CD8-positive, alpha-beta memory T cell (primary cell): Measurements from ENCODE around the gene NEURL1B. TPM values are rescaled to one million over a fixed set of nuclear protein-coding genes. Genes with fewer than 3 reads are reported as not detected.

ENCODE experiments used
- CTCF ChIA-PET: fragments of 350-600 bp; sonication (Branson Sonifier 250); formaldehyde crosslinking; loops from one replicate; lab custom pipeline; 2021; ENCODE audit warnings: antibody characterized with exemption; lab: Charles Lee
- POLR2A ChIA-PET: fragments of 350-600 bp; sonication (Branson Sonifier 250); formaldehyde crosslinking; loops from one replicate; lab custom pipeline; 2021; ENCODE audit warnings: antibody characterized with exemption; lab: Charles Lee
- DNase-seq, 5 donors: peaks; one replicate each; pipeline versions ENCODE4 v3.0.0 to v3.0.0-alpha.2; 2020 to 2022; ENCODE audit warnings: mixed read lengths in 1 of 5
- H3K27ac ChIP-seq: one replicate; pipeline ENCODE4 v1.7.0; 2013; ENCODE audit warnings: low read depth, mild to moderate bottlenecking, low read length, moderate library complexity
- H3K27me3 ChIP-seq: 2 replicates; pipeline ENCODE4 v1.7.0; 2013; ENCODE audit warnings: low read length, mild to moderate bottlenecking; ENCODE audit not compliant: insufficient read depth, poor library complexity, severe bottlenecking
- H3K36me3 ChIP-seq: 2 replicates; pipeline ENCODE4 v1.7.0; 2013; ENCODE audit warnings: mild to moderate bottlenecking, low read length, moderate library complexity; ENCODE audit not compliant: insufficient read depth
- H3K4me1 ChIP-seq: 2 replicates; pipeline ENCODE4 v1.7.0; 2013; ENCODE audit warnings: mild to moderate bottlenecking, low read length, moderate library complexity; ENCODE audit not compliant: insufficient read depth
- H3K4me3 ChIP-seq: 2 replicates; pipeline ENCODE4 v1.7.0; 2013; ENCODE audit warnings: mild to moderate bottlenecking, low read length
- H3K9me3 ChIP-seq: 2 replicates; pipeline ENCODE4 v1.7.0; 2013; ENCODE audit warnings: mild to moderate bottlenecking, low read length
- H3K27ac Mint-ChIP-seq, 8 donors: one replicate each; pipeline ENCODE4 v1.8.0; 2020 to 2021; ENCODE audit warnings: mixed read lengths in 8 of 8, mild to moderate bottlenecking in 6 of 8, inconsistent platforms in 3 of 8, moderate library complexity in 3 of 8
- H3K27me3 Mint-ChIP-seq, 2 donors: one replicate each; pipeline ENCODE4 v1.8.0; 2020 to 2021; ENCODE audit warnings: mixed read lengths in 2 of 2, mild to moderate bottlenecking in 1 of 2, moderate library complexity in 1 of 2
- H3K36me3 Mint-ChIP-seq, 3 donors: one replicate each; pipeline ENCODE4 v1.8.0; 2020 to 2021; ENCODE audit warnings: mixed read lengths in 3 of 3, inconsistent platforms in 1 of 3, mild to moderate bottlenecking in 1 of 3
- H3K4me1 Mint-ChIP-seq, 3 donors: one replicate each; pipeline ENCODE4 v1.8.0; 2020 to 2021; ENCODE audit warnings: mixed read lengths in 3 of 3, inconsistent platforms in 1 of 3, mild to moderate bottlenecking in 1 of 3
- H3K4me3 Mint-ChIP-seq, 7 donors: one replicate each; pipeline ENCODE4 v1.8.0; 2020 to 2021; ENCODE audit warnings: mixed read lengths in 7 of 7, mild to moderate bottlenecking in 6 of 7, moderate library complexity in 4 of 7, inconsistent platforms in 2 of 7
- H3K9me3 Mint-ChIP-seq, 5 donors: one replicate each; pipeline ENCODE4 v1.8.0; 2020 to 2022; ENCODE audit warnings: mixed read lengths in 5 of 5, mild to moderate bottlenecking in 3 of 5, moderate library complexity in 2 of 5, inconsistent platforms in 1 of 5
- polyA plus RNA-seq: library from polyadenylated mRNA; unstranded; fragments of 300-500 nt; fragmentation: Illumina TruSeq; gene quantifications from one replicate; pipeline ENCODE4 v1.2.3, GENCODE V29; 2021
- total RNA-seq, 2 experiments: library from RNA; stranded (reverse); gene quantifications; one replicate each; pipeline ENCODE4 v1.2.3, GENCODE V29; 2021

The NEURL1B gene
- total and polyA plus RNA-seq, 3 experiments from 2014 or later = 0.04 to 0.13 TPM; not detected in 1

GRCh38 chr5:172659570-172659908 is 18.5 kb downstream of the NEURL1B start:
- H3K4me1 Mint-ChIP-seq = no peaks in the 10 kb centered on the region
- H3K27me3 ChIP-seq = no peaks in the 10 kb centered on the region
- no peak for DNase-seq
- H3K36me3 Mint-ChIP-seq = peaks cover 0 to 7% (median 0%) of the 10 kb centered on the region in 3 donors
- H3K9me3 ChIP-seq = no peaks in the 10 kb centered on the region
- no peaks in the 10 kb centered on the region for H3K36me3 ChIP-seq
- H3K27me3 Mint-ChIP-seq = peaks cover 8 to 10% of the 10 kb centered on the region in 2 donors
- CTCF ChIA-PET = no interaction called here
- H3K27ac ChIP-seq = no peak overlapping the region
- H3K4me3 ChIP-seq = no peak overlapping the region
- POLR2A ChIA-PET = no interaction called here
- H3K9me3 Mint-ChIP-seq = peaks cover 10 to 21% (median 17%) of the 10 kb centered on the region in 5 donors
- H3K4me1 ChIP-seq = no peaks in the 10 kb centered on the region
- no peak overlapping the region for H3K27ac Mint-ChIP-seq
- no peak overlapping the region for H3K4me3 Mint-ChIP-seq

GRCh38 chr5:172659909-172660628 is 19.0 kb downstream of the NEURL1B start:
- ChIA-PET POLR2A (no interaction called here), CTCF (no interaction called here)
- Mint-ChIP-seq H3K36me3 (peaks cover 0 to 7% (median 0%) of the 10 kb centered on the region in 3 donors), H3K27ac (no peak overlapping the region), H3K4me3 (no peak overlapping the region), H3K27me3 (peaks cover 8 to 10% of the 10 kb centered on the region in 2 donors), H3K4me1 (no peaks in the 10 kb centered on the region), H3K9me3 (peaks cover 10 to 21% (median 17%) of the 10 kb centered on the region in 5 donors)
- no peaks in the 10 kb centered on the region for H3K36me3 ChIP-seq
- no peak overlapping the region for H3K27ac ChIP-seq
- DNase-seq = no peak
- H3K4me3 ChIP-seq = no peak overlapping the region
- no peaks in the 10 kb centered on the region for H3K27me3 ChIP-seq
- no peaks in the 10 kb centered on the region for H3K4me1 ChIP-seq
- H3K9me3 ChIP-seq = no peaks in the 10 kb centered on the region

- H3K4me3 Mint-ChIP-seq = no peak overlapping the region
- no peaks in the 10 kb centered on the region for H3K36me3 ChIP-seq
- DNase-seq = no peak
- H3K9me3 Mint-ChIP-seq = peaks cover 3 to 12% (median 9%) of the 10 kb centered on the region in 5 donors
- H3K27me3 Mint-ChIP-seq = peaks cover 8 to 14% of the 10 kb centered on the region in 2 donors
- POLR2A ChIA-PET = no interaction called here
- CTCF ChIA-PET = no interaction called here
- no peak overlapping the region for H3K4me3 ChIP-seq
- no peaks in the 10 kb centered on the region for H3K27me3 ChIP-seq
- H3K27ac ChIP-seq = no peak overlapping the region
- no peaks in the 10 kb centered on the region for H3K4me1 Mint-ChIP-seq
- H3K9me3 ChIP-seq = no peaks in the 10 kb centered on the region
- H3K4me1 ChIP-seq = no peaks in the 10 kb centered on the region
- no peak overlapping the region for H3K27ac Mint-ChIP-seq
- H3K36me3 Mint-ChIP-seq = peaks cover 0 to 4% (median 0%) of the 10 kb centered on the region in 3 donors
Observed at GRCh38 chr5:172660974-172661373, 19.9 kb downstream of the NEURL1B start.

- Mint-ChIP-seq H3K36me3 (peaks cover 0 to 2% (median 0%) of the 10 kb centered on the region in 3 donors), H3K4me3 (no peak overlapping the region), H3K27ac (no peak overlapping the region), H3K27me3 (peaks cover 12 to 18% of the 10 kb centered on the region in 2 donors), H3K4me1 (no peaks in the 10 kb centered on the region), H3K9me3 (peaks cover 1 to 9% (median 7%) of the 10 kb centered on the region in 5 donors)
- ChIA-PET CTCF (no interaction called here), POLR2A (no interaction called here)
- H3K27ac ChIP-seq = no peak overlapping the region
- H3K9me3 ChIP-seq = no peaks in the 10 kb centered on the region
- no peak overlapping the region for H3K4me3 ChIP-seq
- H3K27me3 ChIP-seq = no peaks in the 10 kb centered on the region
- H3K36me3 ChIP-seq = no peaks in the 10 kb centered on the region
- no peaks in the 10 kb centered on the region for H3K4me1 ChIP-seq
- no peak for DNase-seq
Observed at GRCh38 chr5:172661526-172661925, 20.5 kb downstream of the NEURL1B start.

- H3K27ac Mint-ChIP-seq = peak overlapping the region in 1 of 8 donors; percentile 34
Observed at GRCh38 chr5:172662596-172662995, 21.5 kb downstream of the NEURL1B start.

GRCh38 chr5:172664018-172664417 is 23.0 kb downstream of the NEURL1B start:
- Mint-ChIP-seq H3K9me3 (no peaks in the 10 kb centered on the region), H3K36me3 (no peaks in the 10 kb centered on the region), H3K27me3 (peaks cover 10 to 18% of the 10 kb centered on the region in 2 donors), H3K4me3 (no peak overlapping the region), H3K4me1 (no peaks in the 10 kb centered on the region), H3K27ac (peak overlapping the region in 1 of 8 donors; percentile 28)
- Histone ChIP-seq H3K9me3 (no peaks in the 10 kb centered on the region), H3K4me3 (no peak overlapping the region), H3K4me1 (no peaks in the 10 kb centered on the region), H3K36me3 (no peaks in the 10 kb centered on the region), H3K27ac (no peak overlapping the region), H3K27me3 (no peaks in the 10 kb centered on the region)
- CTCF ChIA-PET = no interaction called here
- DNase-seq = no peak
- POLR2A ChIA-PET = no interaction called here

More at GRCh38 chr5:172662596-172662995, 21.5 kb downstream of the NEURL1B start:
- Histone ChIP-seq H3K36me3 (no peaks in the 10 kb centered on the region), H3K27me3 (no peaks in the 10 kb centered on the region), H3K27ac (no peak overlapping the region), H3K4me1 (no peaks in the 10 kb centered on the region), H3K4me3 (no peak overlapping the region), H3K9me3 (no peaks in the 10 kb centered on the region)
- Mint-ChIP-seq H3K9me3 (peaks cover 0 to 2% (median 0%) of the 10 kb centered on the region in 5 donors), H3K27me3 (peaks cover 12 to 18% of the 10 kb centered on the region in 2 donors), H3K4me1 (no peaks in the 10 kb centered on the region), H3K4me3 (no peak overlapping the region), H3K36me3 (no peaks in the 10 kb centered on the region)
- ChIA-PET POLR2A (no interaction called here), CTCF (no interaction called here)
- no peak for DNase-seq

GRCh38 chr5:172664681-172665541 is 23.8 kb downstream of the NEURL1B start:
- no peak for DNase-seq
- no peaks in the 10 kb centered on the region for H3K9me3 ChIP-seq
- H3K4me3 ChIP-seq = no peak overlapping the region
- no peak overlapping the region for H3K27ac Mint-ChIP-seq
- peaks cover 10 to 15% of the 10 kb centered on the region in 2 donors for H3K27me3 Mint-ChIP-seq
- no peaks in the 10 kb centered on the region for H3K9me3 Mint-ChIP-seq
- H3K4me3 Mint-ChIP-seq = no peak overlapping the region
- no peaks in the 10 kb centered on the region for H3K27me3 ChIP-seq
- CTCF ChIA-PET = no interaction called here
- no peaks in the 10 kb centered on the region for H3K4me1 Mint-ChIP-seq
- POLR2A ChIA-PET = no interaction called here
- no peaks in the 10 kb centered on the region for H3K36me3 Mint-ChIP-seq
- H3K36me3 ChIP-seq = no peaks in the 10 kb centered on the region
- no peaks in the 10 kb centered on the region for H3K4me1 ChIP-seq
- H3K27ac ChIP-seq = no peak overlapping the region

GRCh38 chr5:172666251-172666650 is 25.2 kb downstream of the NEURL1B start:
- no peak overlapping the region for H3K4me3 ChIP-seq
- H3K4me3 Mint-ChIP-seq = no peak overlapping the region
- no peaks in the 10 kb centered on the region for H3K9me3 ChIP-seq
- H3K27me3 ChIP-seq = no peaks in the 10 kb centered on the region
- H3K4me1 ChIP-seq = no peaks in the 10 kb centered on the region
- H3K4me1 Mint-ChIP-seq = no peaks in the 10 kb centered on the region
- no peak overlapping the region for H3K27ac ChIP-seq
- H3K36me3 Mint-ChIP-seq = peaks cover 0 to 1% (median 0%) of the 10 kb centered on the region in 3 donors
- no peak for DNase-seq
- ChIA-PET CTCF (no interaction called here), POLR2A (no interaction called here)
- H3K27ac Mint-ChIP-seq = no peak overlapping the region
- no peaks in the 10 kb centered on the region for H3K9me3 Mint-ChIP-seq
- H3K36me3 ChIP-seq = no peaks in the 10 kb centered on the region
- peaks cover 10 to 15% of the 10 kb centered on the region in 2 donors for H3K27me3 Mint-ChIP-seq
